Spleen (tissue), 7 donors: ENCODE measurements around the gene GDAP1L1.

Experiments used
- CTCF ChIP-seq, 11 experiments: fragments of 200-600 bp in 7 of 11; fragments of 450-650 bp in 4 of 11; sonication (generic) in 4 of 11; IDR thresholded peaks in 8 of 11; conservative IDR thresholded peaks in 3 of 11; 1 replicate in 7 of 11; 2 replicates in 4 of 11; pipeline versions ENCODE4 v1.4.0 to v1.8.0; 2016 to 2021; ENCODE audit warnings: antibody characterized with exemption in 11 of 11, inconsistent platforms in 4 of 11, mild to moderate bottlenecking in 1 of 11
- POLR2A ChIP-seq, 3 donors: fragments of 450-650 bp; IDR thresholded peaks; one replicate each; pipeline ENCODE4 v1.5.1; 2017; ENCODE audit warnings: antibody characterized with exemption in 3 of 3, mild to moderate bottlenecking in 1 of 3
- POLR2AphosphoS5 ChIP-seq, 3 donors: sonication (generic); formaldehyde crosslinking; IDR thresholded peaks; one replicate each; pipeline ENCODE4 v1.5.1; 2017; ENCODE audit warnings: antibody characterized with exemption in 3 of 3
- donor health status: DM: no; HTN: no; CAD: no; lungs with moderate emphysema.
- donor health status: DM: no; HTN: no; CAD: no.
- donor health status: DM: no; HTN: no; CAD: no.

- no peak for TF ChIP-seq CTCF (IDR thresholded peaks at IDR 0.05 in 8 of 11, conservative IDR thresholded peaks at IDR 0.05 in 3 of 11)
- TF ChIP-seq POLR2AphosphoS5 (IDR thresholded peaks at IDR 0.05) = no peak
- no peak for TF ChIP-seq POLR2A (IDR thresholded peaks at IDR 0.05)
Observed at GRCh38 chr20:44302026-44302669, 55.0 kb downstream of the GDAP1L1 start.
